Measurements from ENCODE around the gene MMP27.
A peak's percentile ranks its signal among the peaks of the same experiment; 100 is the strongest.

The MMP27 gene

DNA sequence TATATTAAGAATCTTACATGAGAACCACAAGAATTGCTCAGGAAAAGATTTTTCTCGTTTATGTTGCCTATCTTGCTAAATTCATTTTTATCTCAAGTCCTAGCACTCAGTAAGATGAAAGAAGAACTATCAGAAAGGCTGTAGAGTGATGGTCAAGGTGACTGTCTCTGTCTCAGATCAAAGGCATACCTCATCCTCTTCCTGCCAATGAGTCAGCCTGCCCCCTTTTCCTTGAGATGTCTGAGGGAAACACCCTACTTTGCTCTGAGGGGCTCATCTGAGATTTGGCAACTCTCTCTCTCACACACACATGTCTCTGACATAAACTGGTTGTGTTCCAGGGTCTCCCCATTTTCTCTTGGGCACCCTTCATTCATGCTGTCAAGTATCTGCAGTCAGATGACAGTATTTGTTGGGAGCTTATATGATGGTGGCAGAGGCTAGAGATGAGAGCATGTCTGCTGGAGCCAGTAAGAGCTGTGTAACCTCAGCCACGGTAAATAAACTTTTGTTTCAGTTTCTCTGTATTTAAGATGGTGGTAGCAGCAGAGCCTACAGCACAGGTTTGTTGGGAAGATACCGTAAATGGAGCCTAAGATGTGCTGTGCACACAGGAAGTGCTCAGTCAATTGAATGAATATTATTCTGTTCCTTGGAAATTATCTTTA lies 1.6 kb downstream of the MMP27 start:
- no peak for DNase-seq

GRCh38 chr11:102695201-102695600 lies 10.4 kb downstream of the MMP27 start:
- no peak for DNase-seq

DNA sequence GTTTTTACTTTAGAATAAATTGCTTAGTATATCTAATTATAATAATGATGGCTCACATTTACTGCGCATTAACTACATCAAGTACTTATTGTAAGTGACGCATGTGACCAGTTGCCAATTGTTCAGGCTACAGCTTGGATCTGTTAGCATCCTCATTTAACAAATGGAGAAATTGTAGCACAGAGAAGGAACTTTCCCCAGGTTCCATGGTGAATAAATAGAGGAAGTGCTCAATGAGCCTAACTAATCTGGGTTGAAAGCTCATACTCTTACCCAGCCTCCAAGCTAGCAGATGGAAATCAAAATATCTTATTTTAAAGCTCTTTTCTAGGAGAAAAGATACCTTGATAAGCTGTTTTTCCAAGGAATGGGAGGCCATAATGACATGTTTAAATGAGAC lies 19.8 kb downstream of the MMP27 start:
- DNase-seq: peak; percentile 69

- DNase-seq: no peak
Measured at GRCh38 chr11:102685338-102685737, 20.2 kb downstream of the MMP27 start.

- no peak for DNase-seq
Measured at GRCh38 chr11:102683277-102683676, 22.3 kb downstream of the MMP27 start.

DNA sequence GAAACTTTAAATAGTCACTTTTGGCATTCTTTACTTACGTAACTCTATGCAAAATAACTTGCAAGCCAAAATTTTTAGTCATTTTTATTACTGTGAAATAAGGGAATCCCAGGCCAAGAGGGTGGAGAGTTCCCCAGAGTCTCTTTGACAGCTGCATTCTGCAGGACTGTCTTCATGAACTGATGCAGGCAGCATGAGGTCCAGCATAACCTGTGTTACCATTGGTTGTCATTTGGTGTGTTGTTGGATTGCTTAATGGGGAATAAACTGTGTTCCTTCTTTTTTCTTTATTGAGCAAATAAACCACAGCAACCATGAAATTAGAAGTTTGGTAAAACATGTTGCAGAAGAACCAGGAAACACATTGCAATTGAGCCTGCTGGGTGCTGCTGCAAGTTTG lies 24.6 kb downstream of the MMP27 start:
- DNase-seq: peak; percentile 97

- no peak for DNase-seq
Measured at GRCh38 chr11:102678022-102678421, 27.5 kb downstream of the MMP27 start.

GRCh38 chr11:102676084-102676483 lies 29.5 kb downstream of the MMP27 start:
- no peak for DNase-seq

- no peak for DNase-seq
Measured at GRCh38 chr11:102669664-102670063, 35.9 kb downstream of the MMP27 start.

DNA sequence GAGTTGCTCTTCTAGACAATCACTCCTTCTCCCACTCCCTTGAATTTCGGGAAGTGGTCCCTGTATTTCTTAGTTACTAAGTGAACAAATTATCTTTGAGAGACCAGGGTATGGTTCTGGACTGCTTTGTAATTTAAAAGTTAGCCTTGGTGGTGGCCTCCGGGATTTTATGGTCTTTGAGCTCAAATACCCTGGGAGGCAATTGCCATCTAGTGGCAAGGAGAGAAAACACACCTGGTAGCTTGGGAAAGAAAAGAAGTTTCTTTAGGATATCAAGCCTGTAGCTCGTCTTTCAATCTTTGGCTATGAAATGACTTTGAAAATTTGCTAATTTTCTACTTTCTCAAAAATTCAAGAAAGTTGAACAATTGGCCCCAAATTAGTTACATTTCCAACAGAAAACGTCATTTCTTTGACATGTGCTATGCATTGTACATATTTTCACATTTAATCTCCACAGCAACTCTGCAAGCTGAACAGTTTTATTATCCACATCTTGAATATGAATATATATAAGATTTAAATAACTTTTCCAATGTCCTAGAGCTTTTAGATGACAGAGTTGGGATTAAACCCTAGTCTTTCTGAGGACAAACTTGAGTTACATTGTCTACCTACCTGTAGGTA lies 39.1 kb downstream of the MMP27 start:
- DNase-seq: peak; percentile 57

DNA sequence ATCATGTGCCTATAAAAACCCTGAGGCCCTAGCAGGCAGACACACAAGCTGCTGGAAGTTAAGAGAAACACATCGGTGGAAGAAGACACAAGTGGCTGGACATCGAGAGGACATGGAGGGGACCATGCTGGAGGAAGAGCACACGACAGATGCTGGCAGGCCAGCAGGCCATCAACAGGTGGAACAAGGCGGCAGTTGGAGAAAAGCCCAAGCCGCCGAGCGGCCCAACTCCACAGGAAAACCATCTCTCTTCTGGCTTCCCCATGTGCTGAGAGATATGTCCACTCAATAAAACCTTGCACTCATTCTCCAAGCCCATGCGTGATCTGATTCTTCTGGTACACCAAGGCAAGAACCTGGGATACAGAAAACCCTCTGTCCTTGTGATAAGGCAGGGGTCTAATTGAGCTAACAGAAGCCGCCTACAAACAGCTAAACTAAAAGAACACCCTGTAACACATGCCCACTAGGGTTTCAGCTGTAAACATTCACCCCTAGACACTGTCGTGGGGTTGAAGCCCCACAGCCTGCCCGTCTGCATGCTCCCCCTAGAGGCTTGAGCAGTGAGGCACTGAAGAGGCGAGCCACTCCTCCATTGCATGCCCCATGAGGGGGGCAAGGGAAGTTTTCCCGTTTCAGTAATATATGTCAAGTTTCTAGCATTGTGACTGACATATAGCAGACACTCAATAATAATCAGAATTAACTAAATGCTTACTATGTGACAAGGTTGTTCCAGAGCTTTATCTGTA lies 41.4 kb downstream of the MMP27 start:
- no peak for DNase-seq

- no peak for DNase-seq
Measured at GRCh38 chr11:102662607-102663006, 43.0 kb downstream of the MMP27 start.

- DNase-seq: no peak
Measured at GRCh38 chr11:102661040-102661439, 44.5 kb downstream of the MMP27 start.

- DNase-seq: no peak
Measured at GRCh38 chr11:102656528-102656927, 49.0 kb downstream of the MMP27 start.

DNA sequence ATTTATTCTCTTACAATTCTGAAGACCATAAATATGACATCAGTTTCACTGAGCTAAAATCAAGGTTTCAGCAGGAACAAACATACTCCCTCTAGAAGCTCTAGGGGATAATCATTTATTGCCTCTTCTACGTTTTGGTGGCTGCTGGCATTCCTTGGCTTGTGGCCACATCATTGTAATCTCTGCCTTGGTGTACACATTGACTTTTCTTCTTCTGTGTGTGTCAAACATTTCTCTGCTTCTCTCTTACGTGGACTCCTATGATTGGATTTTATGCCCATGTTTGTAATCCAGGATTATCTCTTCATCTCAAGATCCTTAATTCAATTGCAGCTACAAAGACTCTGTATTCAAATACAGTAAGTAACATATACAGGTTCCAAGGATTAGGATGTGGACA lies 50.0 kb downstream of the MMP27 start:
- DNase-seq: no peak

DNA sequence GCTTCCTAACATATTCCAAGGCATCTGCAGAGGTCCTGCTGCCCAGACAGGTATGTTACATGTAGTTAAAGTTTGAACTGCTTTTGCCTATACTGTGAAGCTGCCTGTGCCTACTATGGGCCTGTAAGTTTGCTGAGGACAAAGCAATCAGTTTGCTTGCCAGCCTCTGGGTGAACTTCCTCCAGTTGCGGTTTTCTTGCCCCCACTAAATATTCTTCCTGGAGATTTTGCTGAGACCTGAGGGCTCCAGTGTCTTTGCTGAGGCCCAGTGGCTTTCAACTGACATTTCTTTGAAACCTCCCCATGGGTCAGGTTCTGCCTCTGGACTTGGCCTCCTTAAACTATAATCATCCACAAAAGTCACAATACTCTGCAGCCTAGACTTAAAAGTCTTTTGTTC lies 50.8 kb downstream of the MMP27 start:
- DNase-seq: no peak

- peak; percentile 5 for DNase-seq
Measured at GRCh38 chr11:102653744-102654291, 51.8 kb downstream of the MMP27 start.

DNA sequence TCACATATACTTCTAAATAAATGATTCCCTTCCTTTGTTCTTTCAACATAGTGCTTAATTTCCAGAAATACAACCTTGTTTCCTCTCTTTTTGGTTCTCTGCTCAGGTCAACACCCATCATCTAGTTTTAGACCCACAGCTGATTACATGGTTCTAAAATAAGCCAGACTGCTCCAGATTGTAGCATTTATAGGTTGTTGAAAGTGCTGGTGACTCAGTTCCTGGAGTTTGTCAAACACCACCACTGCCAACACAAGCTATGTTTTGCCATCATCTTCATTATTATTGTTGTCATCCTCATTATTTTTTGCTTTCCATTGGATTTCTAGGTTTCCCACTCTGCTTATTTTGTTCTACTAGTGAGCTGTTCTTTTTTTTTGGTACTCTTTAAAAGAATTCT lies 58.1 kb downstream of the MMP27 start:
- no peak for DNase-seq

- no peak for DNase-seq
Measured at GRCh38 chr11:102643941-102644340, 61.6 kb downstream of the MMP27 start.
